Neural progenitor cell (in vitro differentiated cells): ENCODE measurements around the gene OLFM1. TPM values are rescaled to one million over a fixed set of nuclear protein-coding genes. Genes with fewer than 3 reads are reported as not detected.

Experiments
- DNase-seq: peaks from one replicate; pipeline ENCODE4 v3.0.0-alpha.2; 2016; ENCODE audit warnings: low spot score
- H2AFZ ChIP-seq: fragments of 200-600 bp; sonication (generic); replicated peaks from 2 replicates; pipeline ENCODE4 v1.6.1; 2016; ENCODE audit warnings: antibody characterized with exemption
- H3F3A ChIP-seq: fragments of 200-600 bp; sonication (generic); 2 replicates; pipeline ENCODE4 v1.6.1; 2016; ENCODE audit warnings: antibody characterized with exemption, low read depth
- H3K27ac ChIP-seq: fragments of 200-600 bp; sonication (generic); 2 replicates; pipeline ENCODE4 v1.5.1; 2016; ENCODE audit warnings: mild to moderate bottlenecking
- H3K27me3 ChIP-seq: fragments of 200-600 bp; sonication (generic); 2 replicates; pipeline ENCODE4 v1.6.1; 2016; ENCODE audit warnings: mild to moderate bottlenecking, moderate library complexity
- H3K36me3 ChIP-seq: fragments of 200-600 bp; sonication (generic); 2 replicates; pipeline ENCODE4 v1.5.1; 2016
- H3K4me1 ChIP-seq: fragments of 200-600 bp; sonication (generic); 2 replicates; pipeline ENCODE4 v1.6.1; 2016; ENCODE audit warnings: mixed run types
- H3K4me2 ChIP-seq: fragments of 200-600 bp; sonication (generic); 2 replicates; pipeline ENCODE4 v1.6.1; 2016
- H3K4me3 ChIP-seq: fragments of 200-600 bp; sonication (generic); 2 replicates; pipeline ENCODE4 v1.5.1; 2016
- H3K79me2 ChIP-seq: fragments of 200-600 bp; sonication (generic); 2 replicates; pipeline ENCODE4 v1.6.1; 2016; ENCODE audit warnings: low read depth
- H3K9ac ChIP-seq: fragments of 200-600 bp; sonication (generic); 2 replicates; pipeline ENCODE4 v1.6.1; 2016
- H3K9me3 ChIP-seq: fragments of 200-600 bp; sonication (generic); 2 replicates; pipeline ENCODE4 v1.5.1; 2016; ENCODE audit warnings: low read depth
- H4K20me1 ChIP-seq: fragments of 200-600 bp; sonication (generic); 2 replicates; pipeline ENCODE4 v1.6.1; 2016; ENCODE audit warnings: low read depth
- H3K27ac Mint-ChIP-seq: 3 replicates; pipeline ENCODE4 v1.8.0; 2021; ENCODE audit warnings: mixed read lengths
- H3K27me3 Mint-ChIP-seq: 2 replicates; pipeline ENCODE4 v1.8.0; 2022; ENCODE audit warnings: low read depth, mild to moderate bottlenecking, inconsistent platforms, moderate library complexity, mixed read lengths; ENCODE audit not compliant: insufficient read depth
- H3K36me3 Mint-ChIP-seq: 3 replicates; pipeline ENCODE4 v1.8.0; 2021; ENCODE audit warnings: mixed read lengths
- H3K4me1 Mint-ChIP-seq: 3 replicates; pipeline ENCODE4 v1.8.0; 2021; ENCODE audit warnings: mixed read lengths
- H3K4me3 Mint-ChIP-seq: 3 replicates; pipeline ENCODE4 v1.8.0; 2021; ENCODE audit warnings: mild to moderate bottlenecking, moderate library complexity, mixed read lengths
- H3K9me3 Mint-ChIP-seq: 3 replicates; pipeline ENCODE4 v1.8.0; 2020; ENCODE audit warnings: mixed read lengths
- CTCF ChIP-seq: fragments of 200-600 bp; sonication (generic); IDR thresholded peaks from 2 replicates; pipeline ENCODE4 v1.5.1; 2017; ENCODE audit warnings: antibody characterized with exemption, mild to moderate bottlenecking
- EZH2 ChIP-seq: fragments of 200-600 bp; sonication (generic); IDR thresholded peaks from 2 replicates; pipeline ENCODE4 v1.6.1; 2017; ENCODE audit warnings: antibody characterized with exemption, mild to moderate bottlenecking, moderate library complexity
- EZH2phosphoT487 ChIP-seq: fragments of 200-600 bp; sonication (generic); IDR thresholded peaks from 2 replicates; pipeline ENCODE4 v1.6.1; 2017; ENCODE audit warnings: antibody characterized with exemption
- total RNA-seq: library from RNA; depleted of rRNA; stranded (reverse); fragments of >200 nt; gene quantifications from 2 replicates; pipeline ENCODE4 v1.2.3, GENCODE V29; 2015; ENCODE audit warnings: low replicate concordance

The OLFM1 gene
- total RNA-seq, 1 donor from 2014 or later, result 4.0 TPM

DNA sequence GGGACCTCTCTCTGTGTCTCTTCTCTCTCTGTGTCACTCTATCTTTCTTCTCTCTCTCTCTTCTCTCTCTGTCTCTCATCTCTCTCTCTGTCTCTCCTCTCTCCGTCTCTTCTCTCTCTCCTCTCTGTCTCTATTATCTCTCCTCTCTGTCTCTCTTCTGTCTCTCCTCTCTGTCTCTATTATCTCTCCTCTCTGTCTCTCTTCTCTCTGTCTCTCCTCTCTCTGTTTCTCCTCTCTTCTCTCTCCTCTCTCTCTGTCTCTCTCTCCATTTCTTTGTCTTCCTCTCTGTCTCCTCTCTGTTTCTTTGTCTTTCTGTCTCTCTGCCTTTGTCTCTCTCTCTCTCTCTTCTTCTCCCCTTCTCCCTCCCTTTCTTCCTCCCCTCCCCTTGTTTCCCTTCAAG lies 3.2 kb upstream of the OLFM1 start:
- H3K27me3 Mint-ChIP-seq, result peaks cover 19% of the 10 kb centered on the region
- H3K36me3 Mint-ChIP-seq, result no peaks in the 10 kb centered on the region
- H3K4me3 Mint-ChIP-seq, result no peak overlapping the region

DNA sequence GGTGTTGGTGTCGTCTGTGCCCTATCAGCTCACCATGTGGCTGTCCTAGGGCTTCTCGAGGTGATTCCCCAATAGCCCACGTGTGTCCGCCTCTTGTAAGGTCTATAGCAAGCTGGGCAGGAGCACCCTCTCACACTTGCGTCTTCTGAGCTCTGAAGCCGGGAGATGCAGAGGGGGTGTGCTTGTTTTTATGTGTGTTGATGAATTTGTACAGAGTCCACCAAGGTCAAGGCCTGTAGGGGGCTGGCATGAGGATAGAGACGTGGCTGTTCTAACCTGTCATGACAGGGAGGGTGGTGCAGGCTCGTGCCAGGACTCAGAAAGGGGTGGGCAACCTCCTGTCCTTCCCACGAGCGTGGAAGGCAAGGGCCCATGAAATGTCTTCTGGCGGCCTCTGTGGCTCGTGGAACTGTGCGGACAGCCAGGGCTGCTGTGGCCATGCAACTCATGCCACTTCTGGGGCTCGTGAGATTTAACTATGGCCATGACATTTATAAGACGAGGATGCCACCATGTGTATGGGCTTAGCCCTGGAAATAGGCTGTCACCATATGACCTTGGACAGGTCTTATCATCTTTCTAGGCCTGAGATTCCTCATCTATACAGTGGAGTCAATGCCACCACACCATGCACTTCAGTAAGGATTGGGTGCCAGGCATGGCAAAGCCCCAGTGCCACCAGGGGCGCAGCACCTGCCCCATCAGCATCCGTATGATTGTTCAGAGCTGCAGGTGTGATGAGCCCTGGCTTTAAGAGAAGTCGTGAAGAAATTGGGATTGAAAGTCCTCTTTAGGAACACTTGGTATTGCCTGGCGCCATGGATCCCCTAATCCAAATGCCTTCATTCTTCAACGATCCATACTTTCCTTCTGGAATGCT lies 2.3 kb upstream of the OLFM1 start:
- Histone ChIP-seq H4K20me1 (peaks cover 48% of the 10 kb centered on the region), H3K36me3 (no peaks in the 10 kb centered on the region), H3F3A (peaks cover 5% of the 10 kb centered on the region), H3K9me3 (no peaks in the 10 kb centered on the region), H3K4me3 (no peak overlapping the region), H3K79me2 (no peaks in the 10 kb centered on the region), H2AFZ (no peak overlapping the region), H3K4me1 (peaks cover 5% of the 10 kb centered on the region), H3K27me3 (peaks cover 55% of the 10 kb centered on the region), H3K27ac (no peak overlapping the region), H3K9ac (no peak overlapping the region), H3K4me2 (no peak overlapping the region)
- H3K27ac Mint-ChIP-seq, result no peak overlapping the region
- peaks cover 27% of the 10 kb centered on the region for H3K27me3 Mint-ChIP-seq
- no peak for DNase-seq
- peaks cover 13% of the 10 kb centered on the region for H3K4me1 Mint-ChIP-seq
- TF ChIP-seq CTCF (no peak), EZH2phosphoT487 (no peak), EZH2 (no peak)
- H3K4me3 Mint-ChIP-seq, result no peak overlapping the region
- H3K9me3 Mint-ChIP-seq, result no peaks in the 10 kb centered on the region
- no peaks in the 10 kb centered on the region for H3K36me3 Mint-ChIP-seq

More for the DNA sequence above, 3.2 kb upstream of the OLFM1 start:
- Histone ChIP-seq H4K20me1 (peaks cover 40% of the 10 kb centered on the region), H3K4me3 (no peak overlapping the region), H3K9ac (no peak overlapping the region), H3K27ac (no peak overlapping the region), H2AFZ (no peak overlapping the region), H3K79me2 (no peaks in the 10 kb centered on the region), H3K36me3 (no peaks in the 10 kb centered on the region), H3K4me2 (no peak overlapping the region), H3F3A (peaks cover 5% of the 10 kb centered on the region), H3K4me1 (peaks cover 5% of the 10 kb centered on the region), H3K27me3 (peaks cover 47% of the 10 kb centered on the region), H3K9me3 (no peaks in the 10 kb centered on the region)
- H3K9me3 Mint-ChIP-seq, result no peaks in the 10 kb centered on the region
- TF ChIP-seq CTCF (no peak), EZH2phosphoT487 (no peak), EZH2 (no peak)
- DNase-seq, result no peak
- no peak overlapping the region for H3K27ac Mint-ChIP-seq
- peaks cover 13% of the 10 kb centered on the region for H3K4me1 Mint-ChIP-seq

- H3K27me3 ChIP-seq, result peaks cover 64% of the 10 kb centered on the region
- peaks cover 5% of the 10 kb centered on the region for H3K4me1 ChIP-seq
- no peak overlapping the region for H2AFZ ChIP-seq
- Mint-ChIP-seq H3K9me3 (no peaks in the 10 kb centered on the region), H3K4me1 (peaks cover 13% of the 10 kb centered on the region), H3K4me3 (peak overlapping the region; percentile 77), H3K27me3 (peaks cover 31% of the 10 kb centered on the region), H3K27ac (no peak overlapping the region), H3K36me3 (no peaks in the 10 kb centered on the region)
- no peaks in the 10 kb centered on the region for H3K79me2 ChIP-seq
- H3K4me3 ChIP-seq, result peak overlapping the region; percentile 15
- TF ChIP-seq EZH2 (no peak), CTCF (peak; percentile 96), EZH2phosphoT487 (peak; percentile 48)
- H3F3A ChIP-seq, result peaks cover 5% of the 10 kb centered on the region
- H4K20me1 ChIP-seq, result peaks cover 53% of the 10 kb centered on the region
- DNase-seq, result peak; percentile 92
- H3K27ac ChIP-seq, result no peak overlapping the region
- H3K9ac ChIP-seq, result no peak overlapping the region
- H3K9me3 ChIP-seq, result no peaks in the 10 kb centered on the region
- peak overlapping the region; percentile 75 for H3K4me2 ChIP-seq
- no peaks in the 10 kb centered on the region for H3K36me3 ChIP-seq
These were observed 1.5 kb upstream of the OLFM1 start for GRCh38 chr9:135085830-135086546.
